GM21717 (cell line): ENCODE measurements around the gene RNU6-9.
"Not testable (repeated sequence)": the region's sequence is repeated elsewhere in the genome, so short reads cannot be mapped to it uniquely, and the experiment has no call there.

ENCODE experiments used
- ATAC-seq: cut with Tn5 transposase; IDR thresholded peaks from one replicate; pipeline ENCODE4 v1.9.1; 2021; ENCODE audit warnings: mild to moderate bottlenecking, moderate library complexity; ENCODE audit not compliant: unreplicated experiment

RNU6-9 gene

GRCh38 chr19:876780-877314 lies 16.4 kb upstream of the RNU6-9 start:
- no peak for ATAC-seq

- not testable (repeated sequence) for ATAC-seq
These were observed 15.2 kb upstream of the RNU6-9 start for GRCh38 chr19:877992-878660.

- ATAC-seq, result not testable (repeated sequence)
These were observed 14.3 kb upstream of the RNU6-9 start for GRCh38 chr19:878751-879561.

GRCh38 chr19:879711-880438 lies 13.4 kb upstream of the RNU6-9 start:
- no peak for ATAC-seq

GRCh38 chr19:881385-882071 lies 11.8 kb upstream of the RNU6-9 start:
- ATAC-seq, result no peak

GRCh38 chr19:882871-883497 lies 10.3 kb upstream of the RNU6-9 start:
- ATAC-seq, result no peak

- ATAC-seq, result no peak
These were observed 9.5 kb upstream of the RNU6-9 start for GRCh38 chr19:883661-884211.

- no peak for ATAC-seq
These were observed 8.7 kb upstream of the RNU6-9 start for GRCh38 chr19:884420-885211.

- no peak for ATAC-seq
These were observed 7.6 kb upstream of the RNU6-9 start for GRCh38 chr19:885536-886224.

- no peak for ATAC-seq
These were observed 6.2 kb upstream of the RNU6-9 start for GRCh38 chr19:887072-887471.

GRCh38 chr19:887599-887998 lies 5.7 kb upstream of the RNU6-9 start:
- no peak for ATAC-seq

- no peak for ATAC-seq
These were observed 4.5 kb upstream of the RNU6-9 start for GRCh38 chr19:888581-889385.

GRCh38 chr19:889662-890295 lies 3.5 kb upstream of the RNU6-9 start:
- ATAC-seq, result no peak

GRCh38 chr19:890831-891230 lies 2.5 kb upstream of the RNU6-9 start:
- no peak for ATAC-seq

GRCh38 chr19:891421-892200 lies 1.7 kb upstream of the RNU6-9 start:
- not testable (repeated sequence) for ATAC-seq

GRCh38 chr19:892243-892893 lies 916 bp upstream of the RNU6-9 start:
- no peak for ATAC-seq
